Activated CD8-positive, alpha-beta memory T cell treated with anti-CD3 and anti-CD28 coated beads, Interleukin-2, amount 50 U/mL, for 48 hours (primary cell): ENCODE results near the gene MUS81.
"Not testable (repeated sequence)": the region's sequence is repeated elsewhere in the genome, so short reads cannot be mapped to it uniquely, and the experiment has no call there.

Experiments
- DNase-seq: peaks from one replicate; pipeline ENCODE4 v3.0.0-alpha.2; 2020

The MUS81 gene

GRCh38 chr11:65860278-65861164, at the start of gene MUS81:
Gene MUS81, plus strand, starts transcription at chr11:65860433. Its CDS starts 321 bp downstream, at chr11:65860754.
- peak; percentile 98 for DNase-seq

GRCh38 chr11:65811764-65812475, 48.3 kb upstream of the MUS81 start:
- DNase-seq = no peak

DNA sequence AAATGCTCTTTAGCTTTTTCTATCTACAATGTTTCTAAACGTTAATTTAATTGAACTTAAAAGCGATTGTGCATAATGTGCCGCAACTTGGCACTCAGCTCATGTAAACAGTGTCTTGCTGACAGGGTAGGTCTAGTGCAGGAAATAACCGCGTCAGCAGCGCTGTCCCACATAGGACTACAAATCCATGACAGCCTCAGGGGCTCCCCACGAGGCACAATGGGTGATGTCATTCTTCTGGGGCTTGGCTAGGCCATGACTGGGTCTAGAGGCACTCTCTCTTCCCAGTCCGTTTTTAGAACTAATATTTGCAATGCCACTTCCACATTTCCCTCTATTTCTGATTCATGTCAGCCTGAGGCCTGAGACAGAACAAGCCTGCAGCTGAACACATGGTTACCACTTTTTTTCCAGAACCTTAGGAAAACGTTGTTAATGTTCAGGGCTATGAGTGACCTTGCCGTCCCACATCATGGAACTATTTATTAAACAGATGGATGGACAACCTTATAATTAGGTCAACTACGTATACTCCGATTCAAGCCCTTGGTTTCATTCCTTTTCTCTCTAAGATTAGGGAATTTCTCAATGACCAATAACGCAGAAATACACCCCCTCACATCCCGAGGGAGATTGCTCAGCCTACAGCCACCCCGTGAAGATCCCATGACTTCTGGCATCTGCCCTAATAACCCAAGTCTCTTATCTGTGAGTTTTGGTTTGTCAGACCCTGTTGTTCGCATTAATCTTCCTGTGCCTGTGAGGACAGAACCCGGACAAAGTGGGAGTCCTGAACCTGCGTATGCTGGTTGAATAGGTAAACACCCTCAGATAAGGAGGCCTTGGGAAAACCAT, 45.9 kb upstream of the MUS81 start:
- no peak for DNase-seq

GRCh38 chr11:65814986-65815565, 45.2 kb upstream of the MUS81 start:
- DNase-seq = no peak

DNA sequence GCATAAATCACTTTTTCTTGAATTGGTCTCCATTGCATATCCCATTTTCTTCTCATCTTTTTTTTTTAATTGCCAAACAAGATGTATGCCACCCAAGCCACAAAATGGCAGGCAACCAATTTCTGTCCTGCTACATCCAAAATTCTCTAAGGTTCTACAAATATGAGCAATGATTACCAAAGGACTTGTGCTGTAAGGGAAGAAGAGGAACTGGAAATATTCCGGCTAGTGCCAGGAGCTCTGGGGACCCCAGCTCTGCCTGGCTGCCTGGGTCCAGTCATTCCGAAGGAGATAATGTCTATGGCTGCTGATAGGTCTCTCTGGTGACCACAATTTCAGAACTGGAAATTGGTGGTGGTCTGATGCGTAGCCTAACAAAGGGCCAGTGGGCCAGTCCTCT, 43.5 kb upstream of the MUS81 start:
- no peak for DNase-seq

DNA sequence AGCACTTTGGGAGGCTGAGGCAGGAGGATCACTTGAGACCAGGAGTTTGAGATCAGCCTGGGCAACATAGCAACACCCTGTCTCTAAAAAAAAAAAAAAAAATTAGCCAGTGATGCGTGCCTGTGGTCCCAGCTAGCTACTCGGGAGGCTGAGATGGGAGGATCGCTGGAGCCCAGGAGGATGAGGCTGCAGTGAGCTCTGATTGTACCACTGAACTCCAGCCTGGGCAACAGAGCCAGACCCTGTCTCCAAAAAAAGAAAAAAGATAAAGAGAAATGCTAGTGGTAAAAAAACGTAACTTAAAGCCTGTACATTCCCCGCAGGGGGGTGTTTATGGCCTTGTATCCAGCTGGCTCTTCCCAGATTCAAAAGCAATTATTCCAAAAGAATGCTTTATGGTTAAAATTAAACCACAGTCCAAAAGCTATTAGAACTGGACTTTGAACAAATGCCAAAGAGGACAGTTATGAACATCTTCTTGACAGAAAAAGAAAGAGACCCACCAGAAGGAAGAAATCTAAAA, 42.9 kb upstream of the MUS81 start:
- DNase-seq = no peak

DNA sequence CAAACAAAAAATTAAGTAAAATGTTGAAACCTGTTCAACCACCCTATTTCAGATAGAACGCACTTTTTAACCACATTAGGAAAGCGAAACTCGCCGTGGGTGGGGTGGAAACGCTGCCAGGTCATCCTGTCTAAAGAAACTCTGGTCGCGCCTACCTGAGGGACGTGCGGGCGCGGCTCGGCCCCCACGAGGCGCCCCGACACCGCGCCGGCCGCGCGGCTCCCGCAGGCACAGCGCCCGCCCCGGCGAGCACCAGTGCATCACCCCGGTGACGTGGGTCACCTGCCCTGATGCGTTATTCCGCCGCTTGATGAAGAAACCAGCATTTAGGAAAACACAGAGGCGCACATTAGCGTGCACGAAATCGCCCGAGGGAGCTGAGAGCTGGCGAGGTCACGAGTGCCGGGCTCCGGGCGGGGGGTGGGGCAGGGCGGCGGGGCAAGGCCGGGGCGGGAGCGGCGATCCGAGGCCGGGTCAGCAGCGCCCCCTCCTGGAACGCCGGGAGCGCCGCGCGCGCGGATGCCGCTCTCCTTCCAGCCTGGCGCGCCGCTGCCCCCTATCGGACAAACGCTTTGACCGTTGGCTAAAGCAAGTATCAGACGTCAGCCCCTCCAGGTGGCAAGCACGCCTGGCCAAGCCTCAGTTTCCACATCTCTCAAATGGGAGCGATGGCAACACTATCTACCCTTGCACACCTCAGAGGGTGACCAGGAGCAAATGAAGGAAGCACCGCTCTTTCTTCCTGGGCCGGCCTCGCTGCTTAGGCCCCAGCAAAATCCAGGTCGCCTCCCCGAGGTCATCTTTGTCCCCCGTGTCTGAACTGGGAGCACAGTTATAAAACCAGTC, 42.2 kb upstream of the MUS81 start:
- peak; percentile 100 for DNase-seq

DNA sequence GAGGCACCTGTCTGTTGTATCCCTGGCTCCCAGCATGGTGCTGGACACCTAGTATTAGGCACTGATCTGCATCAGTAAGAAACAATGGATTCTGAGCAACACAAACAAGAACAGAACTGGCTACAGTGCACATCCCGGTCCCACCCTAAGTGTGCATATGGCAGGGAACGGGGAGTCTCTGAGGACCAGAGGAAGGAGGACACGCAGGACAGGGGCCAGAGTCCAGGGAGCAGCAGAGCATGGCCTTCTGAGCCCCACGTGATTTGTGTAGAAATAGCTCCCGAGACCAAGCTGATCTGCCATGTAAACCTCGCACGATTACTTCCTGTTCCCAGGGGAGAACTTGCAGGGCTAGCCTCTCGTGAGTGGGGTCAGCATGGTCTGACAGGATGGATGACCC, 39.1 kb upstream of the MUS81 start:
- DNase-seq = no peak

DNA sequence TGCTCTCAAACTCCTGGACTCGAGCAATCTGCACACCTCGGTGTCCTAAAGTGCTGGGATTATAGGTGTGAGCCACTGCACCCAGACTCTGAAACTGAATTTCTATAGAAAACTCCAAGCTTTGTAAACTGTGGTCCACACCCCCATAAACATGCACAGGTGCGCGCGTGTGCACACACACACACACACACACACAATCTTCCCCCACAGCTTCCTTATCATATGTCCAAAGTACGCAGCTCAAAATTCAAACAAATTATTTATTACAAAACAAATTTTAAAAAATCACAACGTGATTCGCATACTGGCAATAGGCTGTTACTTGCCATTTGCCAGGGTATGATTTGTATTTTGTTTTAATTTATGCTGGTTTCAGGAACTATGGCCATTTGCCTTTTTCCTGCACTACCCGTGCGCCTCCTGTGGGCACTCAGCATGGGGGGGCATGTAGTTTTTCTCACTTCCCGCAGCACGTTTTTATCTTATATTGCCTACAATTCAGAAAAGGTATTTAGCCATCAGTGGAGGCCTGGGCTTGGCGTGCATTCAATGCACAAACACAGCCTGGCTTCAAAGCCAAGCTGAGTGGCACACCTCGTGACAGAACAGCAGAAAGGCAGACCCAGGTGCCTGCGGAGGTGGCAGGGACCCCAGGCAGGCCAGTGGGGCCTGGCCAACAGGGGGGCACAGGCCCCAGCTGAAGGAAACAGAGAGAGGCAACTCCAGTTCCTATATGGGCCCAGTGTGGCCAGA, 37.3 kb upstream of the MUS81 start:
- DNase-seq = no peak

DNA sequence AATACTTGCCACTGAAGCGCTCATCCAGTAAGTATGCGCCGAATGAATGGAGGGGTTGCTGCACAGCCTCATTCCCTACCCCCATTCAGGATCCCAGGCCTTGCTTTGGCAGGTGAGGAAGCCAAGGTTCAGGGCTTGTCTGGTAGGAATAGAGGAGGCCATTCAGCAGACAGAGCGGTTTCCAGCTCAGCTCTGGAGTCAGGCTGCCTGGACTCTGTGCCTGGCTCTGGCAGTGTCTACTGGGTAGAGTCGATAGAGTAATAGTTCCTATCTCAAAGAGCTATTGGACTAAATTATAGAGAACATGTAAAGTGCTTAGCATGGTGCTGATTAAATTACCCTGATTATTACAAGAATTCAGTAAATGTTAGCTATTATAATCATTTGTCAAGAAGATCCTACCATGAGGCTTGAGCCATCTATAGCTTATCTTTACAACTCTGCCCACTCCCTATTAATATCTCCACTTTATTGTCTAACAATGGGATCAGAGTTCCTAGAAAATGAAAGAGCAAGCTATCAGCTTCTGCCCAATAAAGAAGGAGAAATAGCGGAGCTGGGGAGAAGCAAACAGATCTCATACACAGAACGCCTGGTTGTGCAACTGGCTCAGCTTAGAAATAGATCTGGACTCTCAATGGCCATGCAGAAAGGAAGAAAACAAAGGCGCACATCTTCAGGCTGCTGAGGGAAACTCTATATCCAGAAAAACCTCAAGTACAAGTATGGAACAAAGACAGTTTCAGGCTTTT, 33.1 kb upstream of the MUS81 start:
- DNase-seq = no peak

GRCh38 chr11:65829459-65829858, 30.8 kb upstream of the MUS81 start:
- no peak for DNase-seq

DNA sequence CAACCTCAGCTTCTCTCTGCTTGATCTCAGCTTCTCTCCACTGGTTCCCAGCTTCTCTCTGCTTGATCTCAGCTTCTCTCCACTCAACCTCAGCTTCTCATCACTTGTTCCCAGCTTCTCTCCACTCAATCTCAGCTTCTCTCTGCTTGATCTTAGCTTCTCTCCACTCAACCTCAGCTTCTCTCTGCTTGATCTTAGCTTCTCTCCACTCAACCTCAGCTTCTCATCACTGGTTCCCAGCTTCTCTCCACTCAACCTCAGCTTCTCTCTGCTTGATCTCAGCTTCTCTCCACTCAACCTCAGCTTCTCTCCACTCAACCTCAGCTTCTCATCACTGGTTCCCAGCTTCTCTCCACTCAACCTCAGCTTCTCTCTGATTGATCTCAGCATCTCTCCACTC, 28.0 kb upstream of the MUS81 start:
- not testable (repeated sequence) for DNase-seq

DNA sequence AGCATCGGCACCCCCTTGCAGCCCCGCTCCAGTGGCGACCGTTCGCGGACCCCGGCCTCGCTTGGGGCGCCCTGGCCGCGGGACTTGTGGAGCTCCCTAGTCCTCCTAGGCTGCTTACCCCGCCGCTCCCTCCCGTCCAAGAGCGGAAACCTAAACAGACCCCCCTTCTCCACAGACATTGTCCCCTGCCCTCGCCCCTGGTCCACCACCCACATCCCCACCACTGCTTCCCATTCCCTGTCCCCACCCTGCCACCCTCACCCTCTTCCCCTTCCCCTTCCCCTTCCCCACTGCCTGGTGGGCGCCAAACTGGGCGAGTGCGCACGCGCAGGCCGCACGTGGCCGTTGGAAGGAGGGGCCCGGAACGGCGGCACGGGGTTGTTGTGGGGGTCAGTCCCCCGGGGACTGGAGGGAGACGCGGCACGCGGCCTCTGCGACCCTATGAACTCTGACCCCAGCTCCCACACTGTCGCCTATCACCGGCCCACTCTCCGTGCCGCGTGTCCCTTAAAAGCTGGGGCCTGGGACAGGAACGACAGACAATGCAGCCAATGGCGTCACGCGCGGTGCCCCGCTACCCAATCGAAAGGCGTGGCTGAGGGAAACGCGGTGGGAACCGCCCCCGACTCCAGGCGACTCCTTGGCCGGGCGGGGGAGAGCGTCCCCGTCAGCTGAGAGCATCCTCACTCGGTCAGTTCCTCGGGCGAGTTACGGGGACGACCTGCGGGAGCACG, 26.8 kb upstream of the MUS81 start, which contains the start of gene SNX32:
TSS of gene SNX32 (plus strand) at position 667 of the 734 bp plus-strand sequence. CDS start 103 bp downstream, outside the sequence.
- peak; percentile 96 for DNase-seq

- no peak for DNase-seq
Measured at GRCh38 chr11:65834202-65834601, 26.0 kb upstream of the MUS81 start.

DNA sequence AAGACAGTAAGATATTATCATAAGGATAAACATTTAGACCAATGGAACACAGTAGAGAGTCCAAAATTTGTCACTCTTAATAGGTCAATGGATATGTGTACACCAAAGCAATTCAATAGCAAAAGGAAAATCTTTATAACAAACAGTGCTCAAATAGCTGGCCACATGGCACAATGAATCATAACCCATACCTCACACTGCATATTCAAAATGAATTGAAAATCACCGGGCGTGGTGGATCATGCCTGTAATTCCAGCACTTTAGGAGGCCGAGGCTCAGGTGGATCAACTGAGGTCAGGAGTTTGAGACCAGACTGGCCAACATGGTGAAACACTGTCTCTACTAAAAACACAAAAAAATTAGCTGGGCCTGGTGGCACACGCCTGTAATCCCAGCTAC, 18.1 kb upstream of the MUS81 start:
- DNase-seq = no peak

DNA sequence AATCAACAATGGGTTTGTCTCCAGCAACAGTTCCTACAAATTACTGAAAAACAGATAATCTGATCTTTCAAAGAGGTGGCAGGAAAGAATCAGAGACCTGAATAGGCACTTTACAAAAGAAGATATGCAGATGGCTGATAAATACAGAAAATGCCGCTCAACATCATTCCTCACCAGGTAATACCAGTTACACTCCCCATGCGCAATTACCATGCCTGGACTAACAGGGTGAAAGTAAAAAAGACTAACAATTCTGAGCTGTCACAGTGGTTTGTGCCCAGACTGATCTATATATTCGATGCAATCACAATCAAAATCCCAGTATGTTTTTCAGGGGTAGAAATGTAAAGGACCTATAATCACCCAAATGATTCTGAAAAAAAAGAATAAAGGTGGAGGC, 16.4 kb upstream of the MUS81 start:
- DNase-seq = no peak

DNA sequence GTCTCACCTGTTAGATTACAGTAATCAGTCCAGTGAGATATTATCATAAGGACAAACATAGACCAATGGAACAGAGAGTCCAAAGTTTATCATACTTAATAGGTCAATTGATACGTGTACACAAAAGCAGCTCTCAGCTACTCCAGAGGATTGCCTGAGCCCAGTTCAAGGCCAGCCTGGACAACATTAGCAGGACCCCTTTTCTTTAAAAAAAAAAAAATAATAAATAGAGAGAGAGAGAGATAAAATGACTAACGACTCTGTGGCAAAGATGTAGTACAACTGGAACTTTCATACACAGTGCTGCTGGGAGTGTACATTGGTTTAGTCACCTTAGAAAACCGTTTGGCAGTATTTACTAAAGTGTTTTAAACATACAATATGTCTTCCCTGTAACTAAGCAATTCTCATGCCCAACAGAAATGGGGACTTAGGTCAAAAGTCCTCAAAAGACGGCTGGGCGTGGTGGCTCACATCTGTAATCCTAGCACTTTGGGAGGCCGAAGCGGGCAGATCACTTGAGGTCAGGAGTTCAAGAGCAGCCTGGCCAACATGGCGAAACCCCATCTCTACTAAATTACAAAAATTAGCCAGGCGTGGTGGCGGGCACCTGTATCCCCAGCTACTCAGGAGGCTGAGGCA, 15.9 kb upstream of the MUS81 start:
- DNase-seq = no peak

- no peak for DNase-seq
Measured at GRCh38 chr11:65847746-65848145, 12.5 kb upstream of the MUS81 start.

GRCh38 chr11:65848693-65849092, 11.5 kb upstream of the MUS81 start:
- not testable (repeated sequence) for DNase-seq
